OCI-LY7 (cell line): ENCODE results near the gene CD200. TPM values are rescaled to one million over a fixed set of nuclear protein-coding genes. Genes with fewer than 3 reads are reported as not detected.
A peak's percentile ranks its signal among the peaks of the same experiment; 100 is the strongest.

Experiments used
- BruUV-seq: library from RNA; stranded (reverse); fragments of 400-500 nt; replicated peaks from 2 replicates; lab custom pipeline; 2021; lab: Mats Ljungman, UMichigan
- CTCF ChIA-PET: fragments of 300-600 bp; sonication (Branson Sonifier 250); formaldehyde crosslinking; loops from one replicate; lab custom pipeline; 2022; ENCODE audit warnings: antibody characterized with exemption; ENCODE audit not compliant: unreplicated experiment; lab: Charles Lee
- POLR2A ChIA-PET: fragments of 300-600 bp; sonication (Branson Sonifier 250); formaldehyde crosslinking; loops from one replicate; lab custom pipeline; 2022; ENCODE audit warnings: antibody characterized with exemption; lab: Charles Lee
- DNase-seq: peaks from one replicate; pipeline ENCODE4 v3.0.0-alpha.2; 2015; ENCODE audit warnings: low spot score
- H2AFZ ChIP-seq: fragments of 200-600 bp; sonication (generic), shearing (Covaris generic); 2 replicates; pipeline ENCODE4 v1.6.1; 2014; ENCODE audit warnings: mild to moderate bottlenecking, antibody characterized with exemption, low read length, moderate library complexity
- H3K27ac ChIP-seq: fragments of 200-600 bp; sonication (generic); 2 replicates; pipeline ENCODE4 v1.5.1; 2014; ENCODE audit warnings: mixed run types, low read depth, mild to moderate bottlenecking, moderate library complexity, low read length, inconsistent platforms; ENCODE audit not compliant: poor library complexity, severe bottlenecking
- H3K36me3 ChIP-seq: fragments of 200-600 bp; sonication (generic); 2 replicates; pipeline ENCODE4 v1.6.1; 2014; ENCODE audit warnings: mild to moderate bottlenecking, antibody characterized with exemption, low read length, moderate library complexity, mixed read lengths; ENCODE audit not compliant: insufficient read depth
- H3K4me1 ChIP-seq: fragments of 200-600 bp; sonication (generic); 2 replicates; pipeline ENCODE4 v1.5.1; 2014; ENCODE audit warnings: mild to moderate bottlenecking, low read length; ENCODE audit not compliant: insufficient read depth, poor library complexity, severe bottlenecking
- H3K4me2 ChIP-seq: fragments of 200-600 bp; sonication (generic); 2 replicates; pipeline ENCODE4 v1.6.1; 2014; ENCODE audit warnings: mild to moderate bottlenecking, low read length
- H3K4me3 ChIP-seq: fragments of 200-600 bp; sonication (generic); 2 replicates; pipeline ENCODE4 v1.5.1; 2014; ENCODE audit warnings: mild to moderate bottlenecking, low read depth, low read length; ENCODE audit not compliant: poor library complexity, severe bottlenecking
- H3K79me2 ChIP-seq: fragments of 200-600 bp; sonication (generic); 2 replicates; pipeline ENCODE4 v1.6.1; 2016; ENCODE audit warnings: low read depth, mild to moderate bottlenecking, low read length, moderate library complexity, mixed read lengths; ENCODE audit not compliant: insufficient read depth
- H3K9me2 ChIP-seq: fragments of 200-600 bp; sonication (generic); 2 replicates; pipeline ENCODE4 v1.6.1; 2016; ENCODE audit warnings: mild to moderate bottlenecking, low read length, mixed read lengths; ENCODE audit not compliant: insufficient read depth
- H3K9me3 ChIP-seq: fragments of 200-600 bp; sonication (generic); 2 replicates; pipeline ENCODE4 v1.6.1; 2014; ENCODE audit warnings: mild to moderate bottlenecking, mixed run types, low read length, mixed read lengths
- H4K20me1 ChIP-seq: fragments of 200-600 bp; sonication (generic); 2 replicates; pipeline ENCODE4 v1.6.1; 2014; ENCODE audit warnings: mild to moderate bottlenecking, antibody characterized with exemption, low read length, moderate library complexity, mixed read lengths; ENCODE audit not compliant: insufficient read depth
- CTCF ChIP-seq: fragments of 200-600 bp; sonication (generic); conservative IDR thresholded peaks from 2 replicates; pipeline ENCODE4 v1.5.1; 2014; ENCODE audit warnings: mild to moderate bottlenecking, antibody characterized with exemption, low read length, moderate library complexity, mixed read lengths
- EZH2phosphoT487 ChIP-seq: fragments of 200-600 bp; sonication (generic); IDR thresholded peaks from 2 replicates; pipeline ENCODE4 v1.6.1; 2018; ENCODE audit warnings: low read depth, borderline replicate concordance, mild to moderate bottlenecking, mixed run types, antibody characterized with exemption, low read length, moderate library complexity, mixed read lengths
- intact Hi-C: fragments of 100-400 bp; cut with micrococcal nuclease; formaldehyde crosslinking; loops from one replicate; pipeline ENCODE4 v1.10.0; 2022; ENCODE audit not compliant: unreplicated experiment
- total RNA-seq, 2 experiments: library from RNA; depleted of rRNA in 1 of 2; stranded (reverse); fragments of >200 nt in 1 of 2; shearing (Covaris generic) in 1 of 2; gene quantifications; 2 replicates each; pipeline ENCODE4 v1.2.3, GENCODE V29; 2014 to 2022

Gene CD200
- total RNA-seq, 2 experiments from 2014 or later = not detected

- intact Hi-C loops = no loop called here
Measured at GRCh38 chr3:112354642-112355306, 21.8 kb downstream of the CD200 start.

DNA sequence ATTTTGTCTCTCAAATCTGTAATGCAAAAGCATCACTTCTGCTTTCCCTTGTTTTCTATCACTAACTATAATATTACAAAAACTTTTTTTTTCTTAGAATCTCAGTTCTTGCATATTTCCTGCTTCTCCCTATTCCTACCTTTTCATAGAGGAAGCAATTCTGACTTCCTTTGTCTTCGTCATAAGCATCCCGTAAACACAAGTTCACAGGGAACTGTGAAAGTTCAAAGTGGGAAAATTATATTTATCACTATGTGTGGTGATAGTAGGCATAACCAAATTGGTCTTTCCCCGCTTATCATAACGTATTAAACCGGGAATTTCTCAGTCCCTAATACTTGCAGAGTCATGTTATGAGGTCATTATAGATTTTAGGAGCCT is 22.3 kb downstream of the CD200 start:
- Histone ChIP-seq H3K9me3 (no peaks in the 10 kb centered on the region), H3K4me3 (no peak overlapping the region), H3K27ac (no peak overlapping the region), H4K20me1 (no peaks in the 10 kb centered on the region), H2AFZ (no peak overlapping the region), H3K36me3 (no peaks in the 10 kb centered on the region), H3K4me1 (peaks cover 9% of the 10 kb centered on the region), H3K4me2 (no peak overlapping the region), H3K9me2 (no peaks in the 10 kb centered on the region), H3K79me2 (no peaks in the 10 kb centered on the region)
- no peak for DNase-seq
- TF ChIP-seq EZH2phosphoT487 (no peak), CTCF (no peak)
- intact Hi-C loops = no loop called here
- CTCF ChIA-PET = no interaction called here
- POLR2A ChIA-PET = no interaction called here
- BruUV-seq = no TSS peak

More at GRCh38 chr3:112354642-112355306, 21.8 kb downstream of the CD200 start:
- TF ChIP-seq CTCF = no peak
- TF ChIP-seq EZH2phosphoT487 = no peak
- no peaks in the 10 kb centered on the region for H3K9me2 ChIP-seq
- H3K79me2 ChIP-seq = no peaks in the 10 kb centered on the region
- ChIA-PET CTCF (no interaction called here), POLR2A (no interaction called here)
- no peak for DNase-seq
- H3K36me3 ChIP-seq = no peaks in the 10 kb centered on the region
- no TSS peak for BruUV-seq
- H2AFZ ChIP-seq = no peak overlapping the region
- no peak overlapping the region for H3K4me2 ChIP-seq
- no peak overlapping the region for H3K27ac ChIP-seq
- H4K20me1 ChIP-seq = no peaks in the 10 kb centered on the region
- no peaks in the 10 kb centered on the region for H3K9me3 ChIP-seq
- H3K4me3 ChIP-seq = no peak overlapping the region
- peaks cover 9% of the 10 kb centered on the region for H3K4me1 ChIP-seq

- H3K9me3 ChIP-seq = no peaks in the 10 kb centered on the region
- peak overlapping the region; percentile 56 for H3K4me2 ChIP-seq
- no peaks in the 10 kb centered on the region for H3K79me2 ChIP-seq
- no peaks in the 10 kb centered on the region for H4K20me1 ChIP-seq
- no peaks in the 10 kb centered on the region for H3K36me3 ChIP-seq
- TF ChIP-seq EZH2phosphoT487 = no peak
- TF ChIP-seq CTCF = no peak
- H3K27ac ChIP-seq = no peak overlapping the region
- POLR2A ChIA-PET = interaction anchor here (0.6 kb wide), 1 partner anchor 74 kb away, joined by 3 read pairs; no protein-coding TSS in a partner anchor
- BruUV-seq = no TSS peak
- intact Hi-C loops = no loop called here
- H3K4me3 ChIP-seq = peak overlapping the region; percentile 22
- peak; percentile 4 for DNase-seq
- H3K9me2 ChIP-seq = no peaks in the 10 kb centered on the region
- H3K4me1 ChIP-seq = peaks cover 9% of the 10 kb centered on the region
- CTCF ChIA-PET = no interaction called here
- peak overlapping the region; percentile 72 for H2AFZ ChIP-seq
Measured at GRCh38 chr3:112357930-112358780, 25.2 kb downstream of the CD200 start.
